ENCODE data around the gene EFCAB14. TPM values are rescaled to one million over a fixed set of nuclear protein-coding genes. Genes with fewer than 3 reads are reported as not detected.

EFCAB14 gene
- total and polyA plus RNA-seq, 4 donors: 39.9 to 108 (median 73.8) TPM

DNA sequence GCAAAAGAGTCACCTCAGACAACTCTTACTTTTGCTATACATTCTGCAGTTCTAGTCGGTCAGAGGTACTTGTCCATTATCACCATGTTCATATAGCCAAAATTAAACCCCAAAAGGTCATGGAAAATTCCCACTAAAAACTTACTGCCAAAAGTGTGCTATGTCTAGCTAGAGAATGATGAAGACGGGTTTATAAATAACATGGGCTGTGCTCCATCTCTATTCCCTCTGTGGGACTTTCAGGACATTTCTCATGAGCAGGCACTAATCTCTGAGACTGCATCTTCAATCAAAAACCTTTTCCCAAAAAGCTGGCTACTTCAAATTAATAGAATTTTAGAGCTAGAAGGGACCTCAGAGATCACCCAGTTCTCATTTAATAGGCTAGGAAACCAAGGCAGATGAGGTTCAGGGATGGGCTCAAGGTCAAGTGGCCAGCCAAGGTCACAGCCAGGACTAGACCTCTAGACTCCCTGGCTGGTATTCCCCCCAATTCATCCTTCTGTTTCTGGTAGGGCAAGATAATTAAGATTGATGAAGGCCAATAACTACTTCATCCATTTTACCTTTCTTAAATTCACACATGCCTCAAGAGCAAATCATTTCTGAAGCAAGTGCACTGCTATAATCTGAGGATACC, 81.3 kb downstream of the EFCAB14 start:
- 0 to 4% methylated on average over 2 of the region's 2 CpGs for WGBS, 2 donors
- Histone ChIP-seq H3K4me1 (ENCODE audit: control insufficient read depth in 1 of 2, insufficient read depth in 2 of 2, low read length in 2 of 2) (peaks cover 0 to 3% of the 10 kb centered on the region in 2 donors), H3K36me3 (ENCODE audit: control insufficient read depth in 1 of 2, insufficient read depth in 2 of 2, low read length in 1 of 2) (peaks cover 5 to 12% of the 10 kb centered on the region in 2 donors), H3K9me3 (ENCODE audit: control insufficient read depth, low read length) (no peaks in the 10 kb centered on the region), H3K27me3 (ENCODE audit: control insufficient read depth in 1 of 2, insufficient read depth in 2 of 2, low read length in 1 of 2) (no peaks in the 10 kb centered on the region), H3K27ac (ENCODE audit: low read depth in 1 of 2, low read length in 2 of 2) (peak overlapping the region; percentile 21 to 80), H3K4me3 (ENCODE audit: low read length in 2 of 2) (no peak overlapping the region)
- DNase-seq (no peak), ATAC-seq (ENCODE audit: low FRiP score) (peak; percentile 74)
- intact Hi-C loops (cut with DNase I): no loop called here

DNA sequence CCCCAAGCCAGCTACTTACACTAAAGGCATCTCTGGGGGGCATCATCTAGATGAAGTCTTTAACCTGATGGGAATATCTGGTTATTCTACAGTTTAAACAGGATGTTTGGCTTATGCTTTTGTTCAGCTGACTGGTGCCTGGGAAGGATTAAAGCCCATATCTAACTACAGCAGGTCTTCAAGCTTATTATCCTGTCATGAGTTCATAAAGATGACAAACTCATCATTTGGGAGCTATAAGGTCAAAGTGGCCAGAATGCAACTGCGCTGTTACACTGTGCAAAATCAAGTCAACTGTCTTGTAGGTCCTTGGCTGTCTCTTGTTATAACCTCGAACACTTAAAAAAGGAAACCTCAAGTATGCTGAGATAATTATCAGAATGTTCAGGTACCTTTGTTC, 83.7 kb downstream of the EFCAB14 start:
- Histone ChIP-seq H3K4me1 (ENCODE audit: control insufficient read depth in 1 of 2, insufficient read depth in 2 of 2, low read length in 2 of 2) (peaks cover 0 to 3% of the 10 kb centered on the region in 2 donors), H3K36me3 (ENCODE audit: control insufficient read depth in 1 of 2, insufficient read depth in 2 of 2, low read length in 1 of 2) (peaks cover 15 to 20% of the 10 kb centered on the region in 2 donors), H3K9me3 (ENCODE audit: control insufficient read depth, low read length) (no peaks in the 10 kb centered on the region), H3K27ac (ENCODE audit: low read depth in 1 of 2, low read length in 2 of 2) (no peak overlapping the region), H3K4me3 (ENCODE audit: low read length in 2 of 2) (no peak overlapping the region), H3K27me3 (ENCODE audit: control insufficient read depth in 1 of 2, insufficient read depth in 2 of 2, low read length in 1 of 2) (no peaks in the 10 kb centered on the region)
- intact Hi-C loops (cut with DNase I): no loop called here
- 93 to 98% methylated on average over 2 of the region's 2 CpGs for WGBS, 2 donors
- no peak for DNase-seq
- ATAC-seq (ENCODE audit: low FRiP score): no peak

- no peaks in the 10 kb centered on the region for H3K4me1 ChIP-seq (ENCODE audit: control insufficient read depth in 1 of 2, insufficient read depth in 2 of 2, low read length in 2 of 2)
- intact Hi-C loops (cut with DNase I): no loop called here
- no peak overlapping the region for H3K4me3 ChIP-seq (ENCODE audit: low read length in 2 of 2)
- DNase-seq (no peak), ATAC-seq (ENCODE audit: low FRiP score) (no peak)
- H3K36me3 ChIP-seq (ENCODE audit: control insufficient read depth in 1 of 2, insufficient read depth in 2 of 2, low read length in 1 of 2): peaks cover 15 to 19% of the 10 kb centered on the region in 2 donors
- H3K27me3 ChIP-seq (ENCODE audit: control insufficient read depth in 1 of 2, insufficient read depth in 2 of 2, low read length in 1 of 2): no peaks in the 10 kb centered on the region
- no peaks in the 10 kb centered on the region for H3K9me3 ChIP-seq (ENCODE audit: control insufficient read depth, low read length)
- WGBS, 2 donors: 80 to 90% methylated on average over 2 of the region's 2 CpGs
- no peak overlapping the region for H3K27ac ChIP-seq (ENCODE audit: low read depth in 1 of 2, low read length in 2 of 2)
These were observed 88.2 kb downstream of the EFCAB14 start for GRCh38 chr1:46630719-46631118.

Other genes with a start within 250 kb of the EFCAB14 start
- not detected for gene DMBX1, start 229.3 kb downstream of the EFCAB14 start, total RNA-seq
- under 1 TPM in 1 of 2 donors, not detected in 1; 0.38 TPM for gene DMBX1, start 229.3 kb downstream of the EFCAB14 start, polyA plus RNA-seq
- gene KNCN, start 167.5 kb downstream of the EFCAB14 start, total RNA-seq: not detected
- gene KNCN, start 167.5 kb downstream of the EFCAB14 start, polyA plus RNA-seq: under 1 TPM in 1 of 2 donors, not detected in 1; 0.15 TPM
- 100 to 1,000 TPM in 1 of 2 donors, 10 to 100 TPM in 1; 64.2 to 111 TPM for gene MKNK1, start 114.8 kb downstream of the EFCAB14 start, total RNA-seq
- gene MKNK1, start 114.8 kb downstream of the EFCAB14 start, polyA plus RNA-seq: 10 to 100 TPM; 25.5 to 80.5 TPM
- gene MOB3C, start 102.3 kb downstream of the EFCAB14 start, total RNA-seq: 10 to 100 TPM; 23.2 to 31.2 TPM
- 10 to 100 TPM; 14.8 to 17.8 TPM for gene MOB3C, start 102.3 kb downstream of the EFCAB14 start, polyA plus RNA-seq
- gene ATPAF1, start 50.8 kb downstream of the EFCAB14 start, total RNA-seq: 10 to 100 TPM; 26.9 to 35.0 TPM
- gene ATPAF1, start 50.8 kb downstream of the EFCAB14 start, polyA plus RNA-seq: 10 to 100 TPM; 32.2 to 39.4 TPM
- gene TEX38, start 47.3 kb downstream of the EFCAB14 start, total RNA-seq: not detected
- not detected for gene TEX38, start 47.3 kb downstream of the EFCAB14 start, polyA plus RNA-seq
- gene CYP4B1, start 79.9 kb upstream of the EFCAB14 start, total RNA-seq: 10 to 100 TPM in 1 of 2 donors, 1 to 10 TPM in 1; 3.4 to 13.6 TPM
- gene CYP4B1, start 79.9 kb upstream of the EFCAB14 start, polyA plus RNA-seq: 1 to 10 TPM; 1.5 to 7.0 TPM
- under 1 TPM; 0.15 to 0.16 TPM for gene CYP4A11, start 222.4 kb upstream of the EFCAB14 start, total RNA-seq
- gene CYP4A11, start 222.4 kb upstream of the EFCAB14 start, polyA plus RNA-seq: under 1 TPM in 1 of 2 donors, not detected in 1; 0.10 TPM

Measured in aorta (tissue), 5 donors.